KMS-11 (cell line): ENCODE measurements around the gene CSAD.

ENCODE experiments used
- H2AFZ ChIP-seq: fragments of 200-600 bp; sonication (generic); 2 replicates; pipeline ENCODE4 v1.6.1; 2016; ENCODE audit warnings: antibody characterized with exemption, mixed run types, low read depth
- H3K27ac ChIP-seq: fragments of 200-600 bp; sonication (generic); 2 replicates; pipeline ENCODE4 v1.6.1; 2016; ENCODE audit warnings: mild to moderate bottlenecking, mixed run types
- H3K27me3 ChIP-seq: fragments of 200-600 bp; sonication (generic); 2 replicates; pipeline ENCODE4 v1.6.1; 2017; ENCODE audit warnings: mild to moderate bottlenecking, low read depth, mixed run types, moderate library complexity; ENCODE audit not compliant: insufficient read depth
- H3K36me3 ChIP-seq: fragments of 200-600 bp; sonication (generic); 2 replicates; pipeline ENCODE4 v1.6.1; 2017; ENCODE audit warnings: mild to moderate bottlenecking, mixed run types; ENCODE audit not compliant: insufficient read depth
- H3K4me1 ChIP-seq: fragments of 200-600 bp; sonication (generic); 2 replicates; pipeline ENCODE4 v1.6.1; 2016; ENCODE audit warnings: mild to moderate bottlenecking, low read depth, mixed run types; ENCODE audit not compliant: poor library complexity, severe bottlenecking
- H3K4me2 ChIP-seq: fragments of 200-600 bp; sonication (generic); 2 replicates; pipeline ENCODE4 v1.7.0; 2016; ENCODE audit warnings: mild to moderate bottlenecking, mixed run types
- H3K4me3 ChIP-seq: fragments of 200-600 bp; sonication (generic); IDR thresholded peaks from 2 replicates; pipeline ENCODE4 v1.6.1; 2017; ENCODE audit warnings: low read depth, low read length, mixed read lengths; ENCODE audit not compliant: insufficient read depth
- H3K79me2 ChIP-seq: fragments of 200-600 bp; sonication (generic); 2 replicates; pipeline ENCODE4 v1.6.1; 2016; ENCODE audit warnings: low read depth, mixed run types; ENCODE audit not compliant: insufficient read depth
- H3K9ac ChIP-seq: fragments of 200-600 bp; sonication (generic); 2 replicates; pipeline ENCODE4 v1.6.1; 2016; ENCODE audit warnings: mild to moderate bottlenecking, mixed run types
- H4K20me1 ChIP-seq: fragments of 200-600 bp; sonication (generic); 2 replicates; pipeline ENCODE4 v1.6.1; 2016; ENCODE audit warnings: mild to moderate bottlenecking, mixed run types; ENCODE audit not compliant: insufficient read depth
- CTCF ChIP-seq: fragments of 200-600 bp; sonication (generic); conservative IDR thresholded peaks from 2 replicates; pipeline ENCODE4 v1.6.1; 2017; ENCODE audit warnings: low read depth, mild to moderate bottlenecking, antibody characterized with exemption, low read length, moderate library complexity, mixed read lengths

The CSAD gene

GRCh38 chr12:53227341-53227740 is 46.6 kb upstream of the CSAD start:
- H3K27me3 ChIP-seq: no peaks in the 10 kb centered on the region
- H3K4me3 ChIP-seq: no peak overlapping the region
- no peak overlapping the region for H3K9ac ChIP-seq
- no peak overlapping the region for H3K4me2 ChIP-seq
- H2AFZ ChIP-seq: no peak overlapping the region
- H4K20me1 ChIP-seq: no peaks in the 10 kb centered on the region
- peaks cover 41% of the 10 kb centered on the region for H3K4me1 ChIP-seq
- peaks cover 10% of the 10 kb centered on the region; the same call in 1 of the 2 replicates for H3K79me2 ChIP-seq
- H3K36me3 ChIP-seq: no peaks in the 10 kb centered on the region
- H3K27ac ChIP-seq: no peak overlapping the region
- no peak for TF ChIP-seq CTCF

GRCh38 chr12:53226815-53227214 is 46.1 kb upstream of the CSAD start:
- Histone ChIP-seq H4K20me1 (no peaks in the 10 kb centered on the region), H3K27ac (no peak overlapping the region), H3K36me3 (no peaks in the 10 kb centered on the region), H2AFZ (no peak overlapping the region), H3K9ac (no peak overlapping the region), H3K4me2 (no peak overlapping the region), H3K27me3 (no peaks in the 10 kb centered on the region), H3K79me2 (peaks cover 10% of the 10 kb centered on the region; the same call in 1 of the 2 replicates), H3K4me3 (no peak overlapping the region), H3K4me1 (peaks cover 45% of the 10 kb centered on the region)
- TF ChIP-seq CTCF: no peak

- Histone ChIP-seq H4K20me1 (no peaks in the 10 kb centered on the region), H3K4me2 (no peak overlapping the region)
Observed at GRCh38 chr12:53225635-53226424, 45.1 kb upstream of the CSAD start.

GRCh38 chr12:53224897-53225634 is 44.3 kb upstream of the CSAD start:
- Histone ChIP-seq H3K4me1 (peaks cover 36% of the 10 kb centered on the region), H3K4me2 (no peak overlapping the region), H3K27me3 (no peaks in the 10 kb centered on the region), H3K27ac (no peak overlapping the region), H3K4me3 (no peak overlapping the region), H3K79me2 (no peaks in the 10 kb centered on the region), H2AFZ (no peak overlapping the region), H3K36me3 (no peaks in the 10 kb centered on the region), H4K20me1 (no peaks in the 10 kb centered on the region), H3K9ac (no peak overlapping the region)
- no peak for TF ChIP-seq CTCF

More at GRCh38 chr12:53225635-53226424, 45.1 kb upstream of the CSAD start:
- no peaks in the 10 kb centered on the region for H3K27me3 ChIP-seq
- H2AFZ ChIP-seq: no peak overlapping the region
- no peaks in the 10 kb centered on the region for H3K36me3 ChIP-seq
- H3K79me2 ChIP-seq: peaks cover under 1% of the 10 kb centered on the region; the same call in 1 of the 2 replicates
- no peak overlapping the region for H3K9ac ChIP-seq
- H3K4me3 ChIP-seq: no peak overlapping the region
- no peak for TF ChIP-seq CTCF
- peaks cover 40% of the 10 kb centered on the region for H3K4me1 ChIP-seq
- H3K27ac ChIP-seq: no peak overlapping the region
